Measurements from ENCODE around the gene LANCL3.

The LANCL3 gene

GRCh38 chrX:37726346-37726745 is 154.9 kb downstream of the LANCL3 start:
- Histone ChIP-seq H4K20me1 (ENCODE audit: low read depth, low read length) (no peaks in the 10 kb centered on the region), H3K27me3 (ENCODE audit: low read length) (no peaks in the 10 kb centered on the region), H3K27ac (ENCODE audit: low read depth, low read length) (no peak overlapping the region), H3K79me2 (ENCODE audit: insufficient read depth, low read length) (no peaks in the 10 kb centered on the region), H3K4me3 (ENCODE audit: insufficient read depth, low read length, poor library complexity, severe bottlenecking) (no peak overlapping the region), H2AFZ (ENCODE audit: low read depth, low read length, severe bottlenecking) (no peak overlapping the region), H3K36me3 (ENCODE audit: low read length) (no peaks in the 10 kb centered on the region), H3K9ac (ENCODE audit: low read length) (no peak overlapping the region), H3K9me3 (ENCODE audit: insufficient read depth, low read length) (no peaks in the 10 kb centered on the region), H3K4me2 (ENCODE audit: low read depth, low read length, poor library complexity, severe bottlenecking) (no peak overlapping the region), H3F3A (ENCODE audit: insufficient read depth) (no peaks in the 10 kb centered on the region), H3K9me2 (replicated peaks; ENCODE audit: insufficient read depth, low read length) (no peaks in the 10 kb centered on the region)
- TF ChIP-seq CTCF (IDR thresholded peaks at IDR 0.05; ENCODE audit: insufficient read depth, low read length, poor library complexity, severe bottlenecking) (no peak), EZH2phosphoT487 (conservative IDR thresholded peaks at IDR 0.05; ENCODE audit: low read length) (no peak)

Data from SU-DHL-6 (cell line).